Mononuclear cell (primary cell): ENCODE results near the gene OSGEP. TPM values are rescaled to one million over a fixed set of nuclear protein-coding genes. Genes with fewer than 3 reads are reported as not detected.
A peak's percentile ranks its signal among the peaks of the same experiment; 100 is the strongest.

Experiments used
- H3K27me3 ChIP-seq: 2 replicates; pipeline ENCODE4 v1.6.0; 2011; ENCODE audit warnings: low read length, control low read depth; ENCODE audit not compliant: insufficient read depth
- H3K4me1 ChIP-seq: 2 replicates; pipeline ENCODE4 v1.5.1; 2011; ENCODE audit warnings: mild to moderate bottlenecking, low read length, control low read depth; ENCODE audit not compliant: insufficient read depth
- H3K4me3 ChIP-seq: 2 replicates; pipeline ENCODE4 v1.5.1; 2011; ENCODE audit warnings: mild to moderate bottlenecking, low read length, moderate library complexity
- H3K9me3 ChIP-seq: 2 replicates; pipeline ENCODE4 v1.5.1; 2011; ENCODE audit warnings: low read depth, mild to moderate bottlenecking, control low read depth, low read length
- total RNA-seq: library from RNA; depleted of rRNA; stranded (reverse); fragments of >200 nt; gene quantifications from one replicate; pipeline ENCODE4 v1.2.3, GENCODE V29; 2012

OSGEP gene
- 22.4 TPM for total RNA-seq

DNA sequence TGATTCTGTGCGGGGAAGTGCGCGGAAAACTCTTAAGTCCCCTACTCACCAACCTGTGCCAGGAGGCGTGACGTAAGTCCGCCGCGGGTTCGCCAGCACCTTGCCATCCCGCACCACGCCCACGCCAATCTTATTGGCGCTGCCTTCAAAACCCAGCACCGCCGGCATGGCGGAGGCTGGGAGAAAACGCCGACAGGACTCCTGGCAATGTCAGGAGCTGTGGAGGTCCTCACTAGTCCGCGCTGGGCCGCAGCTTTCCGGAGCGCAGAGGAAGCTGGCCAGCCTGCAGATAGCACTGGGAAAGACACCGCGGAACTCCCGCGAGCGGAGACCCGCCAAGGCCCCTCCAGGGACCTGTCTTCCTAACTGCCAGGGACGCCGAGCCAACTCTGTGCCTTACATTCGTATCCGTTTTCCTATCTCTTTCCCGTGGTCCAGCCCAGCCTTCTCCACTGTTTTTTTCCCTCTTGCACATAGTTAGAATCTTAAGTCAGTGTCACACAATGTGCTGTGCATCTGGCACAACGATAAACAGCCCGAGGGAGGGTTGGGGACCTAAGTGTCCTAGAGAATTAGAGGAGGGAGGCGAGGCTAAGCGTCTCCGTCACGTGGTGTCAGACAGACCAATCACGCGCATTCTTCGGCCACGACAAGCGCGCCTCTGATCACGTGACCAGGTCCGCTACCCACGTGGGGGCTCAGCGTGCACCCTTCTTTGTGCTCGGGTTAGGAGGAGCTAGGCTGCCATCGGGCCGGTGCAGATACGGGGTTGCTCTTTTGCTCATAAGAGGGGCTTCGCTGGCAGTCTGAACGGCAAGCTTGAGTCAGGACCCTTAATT lies at the start of gene OSGEP, which contains the start of gene APEX1:
TSS of gene OSGEP (minus strand) at position 297 of the 839 bp plus-strand sequence. CDS start at position 168, 129 bp downstream.
TSS of gene APEX1 (plus strand) at position 711 of the 839 bp plus-strand sequence. CDS start 420 bp downstream, outside the sequence.
- H3K9me3 ChIP-seq = no peaks in the 10 kb centered on the region
- H3K4me1 ChIP-seq = peaks cover 58% of the 10 kb centered on the region

DNA sequence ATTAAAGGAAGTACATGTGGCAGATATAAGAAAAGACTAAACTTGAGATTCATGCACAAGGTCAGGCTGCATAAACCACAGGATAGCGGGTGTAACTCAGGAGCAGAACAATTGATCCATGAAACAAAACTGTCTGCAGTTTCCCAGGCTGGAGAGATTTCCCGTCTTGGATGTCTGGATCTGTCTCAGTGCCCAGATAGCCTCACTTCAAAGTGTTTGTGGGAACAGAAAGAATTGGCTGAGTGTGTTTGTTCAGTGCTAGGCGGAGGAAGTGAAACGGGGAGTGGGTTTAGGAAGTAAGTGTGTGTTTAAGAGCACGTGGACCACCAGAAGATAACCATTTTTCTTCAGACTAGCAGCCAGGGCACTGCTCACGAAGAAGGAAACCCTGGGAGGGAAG lies 49.3 kb upstream of the OSGEP start:
- peaks cover 12% of the 10 kb centered on the region for H3K4me1 ChIP-seq
- no peaks in the 10 kb centered on the region for H3K27me3 ChIP-seq
- H3K9me3 ChIP-seq = no peaks in the 10 kb centered on the region
- no peak overlapping the region for H3K4me3 ChIP-seq

More for the DNA sequence above, at the start of gene OSGEP, which contains the start of gene APEX1:
- Histone ChIP-seq H3K4me3 (peak within 1 kb of the TSS; percentile 79), H3K27me3 (no peaks in the 10 kb centered on the region)

DNA sequence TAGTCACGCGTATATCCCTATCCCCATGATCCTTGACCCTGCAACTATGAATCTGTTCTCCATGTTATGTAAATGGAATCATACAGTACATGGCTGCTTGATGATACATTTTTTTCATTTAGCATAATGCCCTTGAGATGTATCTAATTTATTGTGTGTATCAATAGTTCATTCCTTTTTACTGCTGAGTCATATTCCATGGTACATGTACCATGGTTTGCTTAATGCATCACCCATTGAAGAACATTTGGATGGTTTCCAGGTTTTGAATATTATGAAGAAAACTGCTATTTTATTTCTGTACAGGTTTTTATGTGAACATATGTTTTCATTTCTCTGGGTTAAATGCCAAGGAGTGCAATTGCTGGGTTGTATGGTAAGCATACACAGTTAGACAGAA lies 46.7 kb upstream of the OSGEP start:
- no peak overlapping the region for H3K4me3 ChIP-seq
- H3K4me1 ChIP-seq = peaks cover 18% of the 10 kb centered on the region
- H3K9me3 ChIP-seq = no peaks in the 10 kb centered on the region
- no peaks in the 10 kb centered on the region for H3K27me3 ChIP-seq

DNA sequence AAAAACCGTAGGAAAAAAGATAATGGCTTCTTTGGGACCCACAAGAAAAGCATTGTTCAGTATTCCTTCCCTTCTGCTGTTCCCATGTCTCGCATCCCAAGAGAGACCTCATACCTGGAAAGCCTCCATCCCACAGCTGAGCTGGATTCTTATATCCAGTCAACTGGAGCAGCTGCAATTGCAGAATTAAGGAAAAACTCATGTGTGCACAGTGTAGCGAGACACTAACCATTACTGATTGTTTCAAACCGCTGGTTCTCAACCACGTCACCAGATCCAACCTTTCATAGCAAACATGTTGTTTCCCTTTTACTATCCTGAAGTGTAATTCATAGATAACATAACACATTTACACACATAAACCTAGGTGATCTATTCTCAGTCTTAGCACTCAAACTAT lies 45.3 kb upstream of the OSGEP start:
- no peaks in the 10 kb centered on the region for H3K27me3 ChIP-seq
- no peaks in the 10 kb centered on the region for H3K9me3 ChIP-seq
- peaks cover 30% of the 10 kb centered on the region for H3K4me1 ChIP-seq
- H3K4me3 ChIP-seq = no peak overlapping the region

DNA sequence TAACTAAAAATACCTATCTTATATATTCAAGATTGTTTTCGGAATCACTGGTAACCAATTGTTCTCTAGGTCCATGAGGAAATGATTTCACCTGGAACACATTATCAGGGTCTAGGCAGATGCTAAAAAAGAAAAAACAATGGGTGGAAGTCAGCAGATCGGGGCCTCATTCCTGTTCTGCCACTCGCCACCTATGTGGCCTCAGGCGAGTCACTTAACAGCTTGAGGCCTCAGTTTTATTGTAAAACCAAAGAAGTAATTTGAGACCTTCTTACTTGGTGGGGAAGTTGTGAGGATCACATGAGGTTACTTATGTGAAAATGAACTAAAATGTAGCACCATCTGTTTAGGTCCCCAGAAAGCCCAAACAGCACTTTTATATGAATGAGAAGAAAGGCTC lies 44.5 kb upstream of the OSGEP start:
- Histone ChIP-seq H3K4me3 (no peak overlapping the region), H3K9me3 (no peaks in the 10 kb centered on the region), H3K27me3 (no peaks in the 10 kb centered on the region), H3K4me1 (peaks cover 37% of the 10 kb centered on the region)

DNA sequence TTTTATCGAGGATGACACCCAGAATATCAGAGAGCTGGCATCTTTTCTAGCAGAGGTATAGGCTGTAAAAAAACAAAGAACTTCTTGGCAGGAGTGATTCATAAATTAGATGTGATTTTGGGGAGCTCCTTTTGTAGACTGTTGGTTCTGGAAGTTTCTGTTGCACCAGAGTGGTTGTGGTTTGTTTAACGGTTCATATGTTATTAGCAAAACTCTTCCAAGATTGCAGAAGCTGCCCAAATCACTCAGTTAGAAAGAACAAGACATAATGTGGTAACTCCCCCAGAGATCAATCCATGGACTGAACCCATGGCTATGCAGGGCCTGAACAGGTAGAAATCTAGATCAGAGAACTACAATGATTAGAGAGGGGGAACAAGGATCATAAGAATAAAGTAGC lies 44.0 kb upstream of the OSGEP start:
- no peak overlapping the region for H3K4me3 ChIP-seq
- no peaks in the 10 kb centered on the region for H3K27me3 ChIP-seq
- no peaks in the 10 kb centered on the region for H3K9me3 ChIP-seq
- H3K4me1 ChIP-seq = peaks cover 37% of the 10 kb centered on the region

DNA sequence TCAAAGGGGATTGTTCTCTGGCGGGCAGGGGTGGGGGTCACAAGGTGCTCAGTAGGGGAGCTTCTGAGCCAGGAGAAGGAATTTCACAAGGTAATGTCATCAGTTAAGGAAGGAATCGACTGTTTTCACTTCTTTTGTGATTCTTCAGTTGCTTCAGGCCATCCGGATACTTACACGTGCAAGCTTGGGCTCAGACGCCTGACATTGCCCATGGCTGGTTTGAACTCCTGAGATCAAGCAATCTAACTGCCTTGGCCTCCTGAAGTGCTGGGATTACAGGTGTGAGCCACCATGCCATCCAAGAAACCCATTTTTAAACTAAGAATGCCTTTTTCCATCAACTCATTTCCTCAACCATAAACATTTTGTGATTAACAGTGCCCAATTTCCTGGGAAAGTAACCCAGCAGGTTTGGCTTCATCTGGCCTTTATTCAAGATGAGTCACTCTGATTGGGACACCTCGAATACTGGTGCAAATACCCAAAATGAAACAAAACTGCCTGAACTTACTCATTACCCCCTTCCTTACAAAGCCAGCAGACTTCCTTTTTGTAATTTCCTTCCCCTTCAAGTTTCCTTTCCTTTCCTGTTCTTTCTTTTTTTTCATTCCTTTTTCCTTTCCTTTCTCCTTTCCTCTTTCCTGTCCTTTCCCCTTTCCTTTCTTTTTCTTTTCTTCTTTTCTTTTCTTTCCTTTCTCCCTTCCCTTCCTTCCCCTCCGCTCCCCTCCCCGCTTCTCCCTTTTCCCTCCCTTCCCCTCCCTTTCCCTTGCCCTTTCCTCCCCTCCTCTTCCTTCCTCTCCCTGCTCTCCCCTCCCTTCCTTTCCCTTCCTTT lies 40.5 kb upstream of the OSGEP start:
- H3K9me3 ChIP-seq = no peaks in the 10 kb centered on the region

DNA sequence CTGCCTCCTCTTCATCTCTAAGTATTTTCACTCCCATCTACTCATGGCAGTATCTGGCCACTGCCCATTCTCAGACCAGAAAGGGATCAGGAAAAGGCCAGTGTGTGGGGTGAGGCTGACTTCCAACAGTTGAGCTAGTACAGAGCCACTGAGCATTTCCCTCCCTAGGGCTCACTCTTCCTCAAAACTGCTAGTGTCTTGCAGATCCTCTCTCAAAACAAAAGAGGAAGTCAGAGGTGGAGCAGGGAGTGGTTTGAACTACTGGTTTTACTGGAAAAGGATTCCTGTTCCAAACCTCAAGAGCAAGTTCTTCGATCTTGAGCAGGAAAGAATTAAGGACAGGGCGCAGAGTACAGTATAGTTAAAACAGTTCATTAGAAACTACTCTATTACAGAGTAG lies 39.0 kb upstream of the OSGEP start:
- Histone ChIP-seq H3K27me3 (no peaks in the 10 kb centered on the region), H3K9me3 (no peaks in the 10 kb centered on the region), H3K4me3 (no peak overlapping the region), H3K4me1 (peaks cover 74% of the 10 kb centered on the region)

More for the DNA sequence above, 40.5 kb upstream of the OSGEP start:
- Histone ChIP-seq H3K4me1 (peaks cover 65% of the 10 kb centered on the region), H3K4me3 (no peak overlapping the region), H3K27me3 (no peaks in the 10 kb centered on the region)

DNA sequence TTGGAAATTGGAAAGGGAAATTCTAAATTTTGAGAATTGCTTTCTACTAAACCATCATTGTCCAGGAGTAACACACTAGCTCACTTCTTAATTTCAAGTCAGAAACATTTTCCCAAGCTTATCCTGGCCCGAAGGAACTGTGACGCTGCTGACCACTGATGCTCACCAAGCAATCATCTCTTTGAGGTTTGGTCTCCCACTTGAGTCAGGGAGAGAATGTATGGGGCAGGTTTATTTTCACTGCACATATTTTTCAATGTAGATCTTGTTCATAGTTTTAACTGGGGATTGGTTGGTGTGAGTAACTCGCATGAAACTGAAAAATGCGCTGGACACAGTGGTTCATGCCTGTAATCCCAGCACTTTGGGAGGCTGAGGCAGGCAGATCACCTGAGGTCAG lies 37.9 kb upstream of the OSGEP start:
- no peaks in the 10 kb centered on the region for H3K27me3 ChIP-seq
- H3K4me1 ChIP-seq = peaks cover 80% of the 10 kb centered on the region
- H3K9me3 ChIP-seq = no peaks in the 10 kb centered on the region
- H3K4me3 ChIP-seq = no peak overlapping the region

DNA sequence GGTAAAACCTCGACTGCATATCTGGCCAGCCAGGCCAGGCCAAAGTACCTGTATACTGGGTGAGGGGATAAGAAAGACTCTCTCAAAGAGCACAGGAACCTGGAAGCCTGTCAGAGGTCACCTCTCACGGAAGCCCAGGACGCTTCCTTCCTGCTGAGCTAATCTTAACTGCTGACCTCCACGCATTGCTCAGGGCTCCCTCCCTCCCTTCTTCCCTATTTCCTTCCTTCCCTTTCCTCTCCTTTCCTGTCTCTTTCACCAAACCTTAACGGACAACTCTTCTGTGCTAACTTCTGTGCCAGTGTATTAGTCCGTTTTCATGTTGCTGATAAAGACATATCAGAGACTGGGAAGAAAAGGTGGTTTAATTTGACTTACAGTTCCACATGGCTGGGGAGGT lies 36.0 kb upstream of the OSGEP start:
- no peaks in the 10 kb centered on the region for H3K9me3 ChIP-seq
- no peak overlapping the region for H3K4me3 ChIP-seq
- peaks cover 88% of the 10 kb centered on the region for H3K4me1 ChIP-seq
- no peaks in the 10 kb centered on the region for H3K27me3 ChIP-seq

DNA sequence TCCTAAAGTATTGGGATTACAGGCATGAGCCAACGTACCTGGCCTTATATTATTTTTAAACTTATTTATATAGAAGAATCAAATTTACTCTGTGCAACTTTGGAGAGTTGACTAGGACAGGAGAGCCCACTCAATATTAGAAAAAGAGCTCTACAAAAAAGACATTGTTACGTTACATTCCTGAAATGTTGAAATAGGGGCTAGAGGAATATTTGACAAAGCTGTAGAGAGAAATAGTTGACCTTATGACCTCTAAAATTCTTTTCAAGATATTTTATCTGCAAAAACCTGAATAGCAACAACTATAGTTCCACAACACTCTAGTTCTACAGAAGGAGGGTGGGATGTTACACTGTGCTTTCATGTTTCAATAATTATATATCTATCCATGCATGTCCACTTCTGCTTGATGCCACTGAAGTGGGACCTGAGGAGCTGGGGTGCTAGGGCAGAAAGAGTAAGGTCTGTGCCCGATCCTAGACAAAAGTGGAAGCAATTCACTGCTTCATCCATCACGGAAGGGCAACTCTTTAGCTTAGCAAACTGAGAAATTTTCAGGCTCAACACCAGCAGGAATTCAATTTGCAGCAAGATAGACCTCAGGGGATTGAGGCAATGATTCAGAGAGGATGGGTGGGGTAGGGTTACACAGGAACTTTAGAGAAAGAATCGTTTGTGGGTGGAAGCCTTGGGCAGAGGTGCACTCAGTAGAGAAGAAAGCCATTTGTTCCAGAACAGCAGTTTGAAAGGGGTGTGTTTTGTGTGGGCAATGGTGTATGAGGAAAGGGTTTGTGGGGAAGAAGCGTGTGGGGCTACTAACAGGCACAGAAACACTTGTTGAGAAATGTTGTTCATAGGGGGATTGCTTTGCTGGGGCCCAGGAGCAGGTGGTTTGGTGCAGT lies 34.7 kb upstream of the OSGEP start:
- Histone ChIP-seq H3K27me3 (no peaks in the 10 kb centered on the region), H3K9me3 (no peaks in the 10 kb centered on the region), H3K4me1 (peaks cover 76% of the 10 kb centered on the region), H3K4me3 (no peak overlapping the region)

DNA sequence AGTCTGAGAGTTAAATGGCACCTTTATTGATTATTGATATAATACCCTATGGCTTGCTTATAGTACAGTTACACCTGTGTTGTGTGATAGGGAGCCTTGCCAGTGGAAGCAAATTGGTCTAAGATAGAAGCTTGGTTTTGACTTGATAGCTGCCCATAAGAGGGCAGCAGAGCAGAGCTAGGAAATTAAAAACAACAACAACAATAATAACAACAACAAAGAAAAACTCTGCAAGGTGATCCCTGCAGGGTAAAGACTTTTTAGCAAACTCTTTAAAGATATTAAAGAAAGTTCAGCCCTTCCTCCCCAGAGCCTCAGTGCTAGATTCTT lies 32.7 kb upstream of the OSGEP start:
- Histone ChIP-seq H3K27me3 (no peaks in the 10 kb centered on the region), H3K9me3 (no peaks in the 10 kb centered on the region), H3K4me1 (peaks cover 56% of the 10 kb centered on the region), H3K4me3 (no peak overlapping the region)

DNA sequence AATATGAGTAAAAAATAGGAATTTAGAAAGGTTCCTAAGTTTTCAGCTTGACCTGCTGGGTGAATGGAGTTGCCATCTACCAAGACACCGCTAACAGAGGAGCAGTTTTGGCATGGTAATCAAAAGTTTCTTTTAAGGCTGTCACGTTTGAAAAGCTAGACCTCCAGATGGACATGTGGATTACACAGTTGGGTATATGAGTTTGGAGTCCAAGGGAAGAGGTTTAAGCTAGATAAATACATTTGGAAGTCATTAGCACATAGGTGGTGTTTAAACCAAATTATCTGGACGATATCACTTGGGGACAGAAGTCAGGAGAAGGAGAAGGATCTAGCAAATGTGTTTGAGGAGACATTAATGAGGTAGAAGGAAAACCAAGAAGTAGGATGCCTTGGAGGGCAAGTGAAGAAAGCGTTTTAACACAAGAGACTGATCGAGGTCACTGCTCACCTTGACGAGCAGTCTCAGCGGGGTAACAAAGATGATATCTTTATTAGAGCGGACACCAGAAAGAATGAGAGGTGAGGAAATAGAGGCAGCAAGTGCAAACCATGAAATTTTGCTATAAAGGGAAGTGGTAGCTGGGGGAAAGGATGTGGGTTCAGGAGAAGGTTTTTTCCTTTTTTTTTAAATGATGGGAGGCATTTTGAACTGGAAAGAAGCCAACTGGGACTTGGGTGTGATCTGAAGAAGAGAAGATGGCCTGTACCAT lies 32.2 kb upstream of the OSGEP start:
- Histone ChIP-seq H3K27me3 (no peaks in the 10 kb centered on the region), H3K4me1 (peaks cover 56% of the 10 kb centered on the region), H3K4me3 (no peak overlapping the region)

DNA sequence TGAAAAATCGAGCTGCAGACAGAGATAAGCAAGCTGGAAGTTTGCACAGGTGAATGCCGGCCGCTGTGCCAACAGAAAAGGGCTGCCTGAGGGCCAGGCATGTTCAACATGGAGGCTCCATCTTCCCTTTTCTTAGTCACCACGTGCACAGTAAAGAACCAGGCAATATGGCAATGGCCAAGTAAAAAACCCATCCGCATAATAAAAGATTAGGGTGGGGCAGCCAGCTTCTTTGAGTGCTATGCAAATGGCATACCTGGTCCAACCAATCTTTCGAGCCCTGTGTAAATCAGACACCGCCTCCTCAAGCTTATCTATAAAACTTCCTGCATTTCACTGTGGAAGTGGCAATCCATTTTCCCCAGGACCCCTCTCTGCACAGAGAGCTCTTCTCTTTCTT lies 31.3 kb upstream of the OSGEP start:
- Histone ChIP-seq H3K4me1 (peaks cover 49% of the 10 kb centered on the region), H3K9me3 (no peaks in the 10 kb centered on the region), H3K4me3 (no peak overlapping the region), H3K27me3 (no peaks in the 10 kb centered on the region)

More for the DNA sequence above, 32.2 kb upstream of the OSGEP start:
- H3K9me3 ChIP-seq = no peaks in the 10 kb centered on the region
